ENCODE measurements around the gene PLK5. TPM values are rescaled to one million over a fixed set of nuclear protein-coding genes. Genes with fewer than 3 reads are reported as not detected.

The PLK5 gene
- total RNA-seq, 2 experiments from 2014 or later: not detected

GRCh38 chr19:1486720-1487575 lies 36.9 kb upstream of the PLK5 start:
- ChIA-PET POLR2A (no interaction called here), CTCF (no interaction called here)
- ATAC-seq: no peak

GRCh38 chr19:1487576-1488281 lies 36.1 kb upstream of the PLK5 start:
- ATAC-seq (no peak), DNase-seq (no peak)
- CTCF ChIA-PET: no interaction called here
- H3K27ac Mint-ChIP-seq: no peak overlapping the region
- POLR2A ChIA-PET: no interaction called here
- no peaks in the 10 kb centered on the region for H3K36me3 Mint-ChIP-seq (ENCODE audit: low read depth)
- H3K4me1 Mint-ChIP-seq (ENCODE audit: low read depth): peaks cover 13% of the 10 kb centered on the region
- no peaks in the 10 kb centered on the region for H3K9me3 Mint-ChIP-seq (ENCODE audit: insufficient read depth)
- peaks cover 5% of the 10 kb centered on the region for H3K27me3 Mint-ChIP-seq (ENCODE audit: low read depth)
- no peak overlapping the region for H3K4me3 Mint-ChIP-seq

More at GRCh38 chr19:1486720-1487575, 36.9 kb upstream of the PLK5 start:
- no peaks in the 10 kb centered on the region for H3K36me3 Mint-ChIP-seq (ENCODE audit: low read depth)
- peaks cover 12% of the 10 kb centered on the region for H3K4me1 Mint-ChIP-seq (ENCODE audit: low read depth)
- peaks cover 4% of the 10 kb centered on the region for H3K27me3 Mint-ChIP-seq (ENCODE audit: low read depth)
- H3K27ac Mint-ChIP-seq: no peak overlapping the region
- no peaks in the 10 kb centered on the region for H3K9me3 Mint-ChIP-seq (ENCODE audit: insufficient read depth)
- H3K4me3 Mint-ChIP-seq: no peak overlapping the region
- DNase-seq: no peak

GRCh38 chr19:1488282-1488601 lies 35.6 kb upstream of the PLK5 start:
- no peak for DNase-seq
- Mint-ChIP-seq H3K9me3 (ENCODE audit: insufficient read depth) (no peaks in the 10 kb centered on the region), H3K27ac (no peak overlapping the region), H3K36me3 (ENCODE audit: low read depth) (no peaks in the 10 kb centered on the region), H3K27me3 (ENCODE audit: low read depth) (peaks cover 5% of the 10 kb centered on the region), H3K4me1 (ENCODE audit: low read depth) (peaks cover 13% of the 10 kb centered on the region), H3K4me3 (no peak overlapping the region)
- ChIA-PET POLR2A (no interaction called here), CTCF (interaction anchor here (1.1 kb wide), 1 partner anchor 222 kb away, joined by 4 read pairs; no protein-coding TSS in a partner anchor)
- no peak for ATAC-seq

- Mint-ChIP-seq H3K27ac (peak overlapping the region; percentile 43), H3K27me3 (ENCODE audit: low read depth) (peaks cover 5% of the 10 kb centered on the region), H3K4me1 (ENCODE audit: low read depth) (peaks cover 13% of the 10 kb centered on the region), H3K4me3 (peak overlapping the region; percentile 75), H3K36me3 (ENCODE audit: low read depth) (no peaks in the 10 kb centered on the region), H3K9me3 (ENCODE audit: insufficient read depth) (no peaks in the 10 kb centered on the region)
- ChIA-PET POLR2A (no interaction called here), CTCF (no interaction called here)
- ATAC-seq: no peak
- DNase-seq: peak; percentile 41
These were observed 34.2 kb upstream of the PLK5 start for GRCh38 chr19:1489463-1490310.

GRCh38 chr19:1490311-1491113 lies 33.4 kb upstream of the PLK5 start, which contains the start of gene PCSK4:
Gene PCSK4 (minus strand): TSS chr19:1490350. CDS start chr19:1490346, 4 bp downstream.
- POLR2A ChIA-PET: interaction anchor here (0.6 to 0.7 kb wide), 2 partner anchors 18 to 24 kb away, joined by 3 read pairs; no protein-coding TSS in a partner anchor
- Mint-ChIP-seq H3K9me3 (ENCODE audit: insufficient read depth) (no peaks in the 10 kb centered on the region), H3K36me3 (ENCODE audit: low read depth) (no peaks in the 10 kb centered on the region), H3K27ac (peak within 1 kb of the TSS; percentile 79), H3K4me3 (peak within 1 kb of the TSS; percentile 75), H3K27me3 (ENCODE audit: low read depth) (peaks cover 5% of the 10 kb centered on the region), H3K4me1 (ENCODE audit: low read depth) (peaks cover 13% of the 10 kb centered on the region)
- CTCF ChIA-PET: interaction anchor here (1.0 to 1.6 kb wide), 5 partner anchors 12 to 55 kb away, joined by 4 to 8 read pairs (median 5); no protein-coding TSS in a partner anchor
- ATAC-seq (peak; percentile 88), DNase-seq (peak; percentile 98)

- ChIA-PET POLR2A (interaction anchor here (0.7 kb wide), 1 partner anchor 24 kb away, joined by 3 read pairs; no protein-coding TSS in a partner anchor), CTCF (interaction anchor here (1.0 to 1.6 kb wide), 5 partner anchors 11 to 55 kb away, joined by 4 to 8 read pairs (median 5); no protein-coding TSS in a partner anchor)
- DNase-seq (no peak), ATAC-seq (no peak)
- Mint-ChIP-seq H3K27me3 (ENCODE audit: low read depth) (peaks cover 5% of the 10 kb centered on the region), H3K36me3 (ENCODE audit: low read depth) (no peaks in the 10 kb centered on the region), H3K9me3 (ENCODE audit: insufficient read depth) (no peaks in the 10 kb centered on the region), H3K4me1 (ENCODE audit: low read depth) (peaks cover 13% of the 10 kb centered on the region), H3K4me3 (peak within 1 kb of the TSS; percentile 75), H3K27ac (peak within 1 kb of the TSS; percentile 79)
These were observed 32.6 kb upstream of the PLK5 start, which contains the start of gene REEP6 for GRCh38 chr19:1491114-1491848. Gene REEP6 (plus strand): TSS chr19:1491181. CDS start chr19:1491270, 89 bp downstream.

- peak overlapping the region; percentile 30 for H3K27ac Mint-ChIP-seq
- POLR2A ChIA-PET: no interaction called here
- peak overlapping the region; percentile 67 for H3K4me3 Mint-ChIP-seq
These were observed 32.1 kb upstream of the PLK5 start for GRCh38 chr19:1491849-1492170.

GRCh38 chr19:1492474-1493006 lies 31.3 kb upstream of the PLK5 start:
- CTCF ChIA-PET: no interaction called here
- H3K4me1 Mint-ChIP-seq (ENCODE audit: low read depth): peaks cover 13% of the 10 kb centered on the region
- ATAC-seq (no peak), DNase-seq (no peak)
- H3K4me3 Mint-ChIP-seq: no peak overlapping the region
- no peaks in the 10 kb centered on the region for H3K36me3 Mint-ChIP-seq (ENCODE audit: low read depth)
- no peak overlapping the region for H3K27ac Mint-ChIP-seq
- H3K27me3 Mint-ChIP-seq (ENCODE audit: low read depth): peaks cover 5% of the 10 kb centered on the region
- no peaks in the 10 kb centered on the region for H3K9me3 Mint-ChIP-seq (ENCODE audit: insufficient read depth)
- POLR2A ChIA-PET: no interaction called here

More at GRCh38 chr19:1491849-1492170, 32.1 kb upstream of the PLK5 start:
- peaks cover 5% of the 10 kb centered on the region for H3K27me3 Mint-ChIP-seq (ENCODE audit: low read depth)
- peaks cover 13% of the 10 kb centered on the region for H3K4me1 Mint-ChIP-seq (ENCODE audit: low read depth)
- CTCF ChIA-PET: interaction anchor here (1.5 to 1.6 kb wide), 2 partner anchors 47 to 54 kb away, joined by 5 to 7 read pairs; no protein-coding TSS in a partner anchor
- ATAC-seq (no peak), DNase-seq (no peak)
- no peaks in the 10 kb centered on the region for H3K9me3 Mint-ChIP-seq (ENCODE audit: insufficient read depth)
- H3K36me3 Mint-ChIP-seq (ENCODE audit: low read depth): no peaks in the 10 kb centered on the region

GRCh38 chr19:1494115-1494815 lies 29.6 kb upstream of the PLK5 start:
- ChIA-PET CTCF (no interaction called here), POLR2A (no interaction called here)
- H3K4me1 Mint-ChIP-seq (ENCODE audit: low read depth): peaks cover 11% of the 10 kb centered on the region
- H3K27ac Mint-ChIP-seq: no peak overlapping the region
- no peaks in the 10 kb centered on the region for H3K36me3 Mint-ChIP-seq (ENCODE audit: low read depth)
- H3K9me3 Mint-ChIP-seq (ENCODE audit: insufficient read depth): no peaks in the 10 kb centered on the region
- H3K27me3 Mint-ChIP-seq (ENCODE audit: low read depth): peaks cover 5% of the 10 kb centered on the region
- no peak overlapping the region for H3K4me3 Mint-ChIP-seq
- no peak for ATAC-seq
- DNase-seq: no peak

Measured in activated CD8-positive, alpha-beta T cell treated with anti-CD3 and anti-CD28 coated beads, Interleukin-2, amount 10 ng/mL, durations not matched to agents 7 days and 5 days (primary cell).